DMS153 (cell line): ENCODE data around the gene KNCN.

Experiments used
- DNase-seq: peaks from one replicate; lab custom pipeline; 2025; lab: John Stamatoyannopoulos, UW

The KNCN gene

DNA sequence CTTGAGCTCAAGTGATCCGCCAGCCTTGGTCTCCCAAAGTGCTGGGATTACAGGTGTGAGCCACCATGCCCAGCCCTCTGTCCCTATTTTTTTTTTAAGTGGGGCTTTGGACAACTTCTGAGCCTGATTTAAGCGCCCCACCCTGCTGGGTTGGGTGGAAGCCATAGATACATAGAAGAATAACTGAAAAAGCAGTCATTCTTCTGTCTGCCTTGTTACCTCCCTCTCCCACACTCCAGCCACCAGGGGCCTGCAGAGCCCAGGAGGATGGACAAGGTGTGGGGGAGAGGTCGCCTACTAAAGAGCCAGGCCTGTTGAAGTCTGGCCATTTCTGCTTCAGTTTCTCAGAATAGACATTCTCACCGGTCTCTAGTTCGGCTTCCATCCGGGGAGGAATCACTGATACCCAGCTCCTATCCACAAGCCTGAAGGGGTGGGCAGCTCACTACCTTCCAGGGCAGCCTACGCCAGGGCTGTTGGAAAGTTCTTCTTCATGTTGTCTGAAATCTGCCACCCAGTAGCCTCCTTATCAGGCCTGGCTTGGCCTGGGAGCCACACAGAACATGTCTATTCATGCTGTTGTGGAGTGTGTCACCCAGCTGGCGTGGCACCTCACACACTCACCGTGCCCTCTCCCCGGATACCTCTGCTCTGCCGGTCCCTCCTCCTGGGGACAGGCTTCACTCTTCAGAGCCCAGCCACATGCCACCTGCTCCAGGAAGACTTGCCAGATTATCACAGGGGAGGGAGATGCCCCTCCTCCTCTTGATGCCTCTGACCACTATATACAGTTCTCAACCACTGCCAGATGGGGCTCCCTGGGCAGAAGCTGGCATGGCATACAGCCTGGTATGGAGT, 27.7 kb downstream of the KNCN start:
- peak; percentile 50 for DNase-seq

DNA sequence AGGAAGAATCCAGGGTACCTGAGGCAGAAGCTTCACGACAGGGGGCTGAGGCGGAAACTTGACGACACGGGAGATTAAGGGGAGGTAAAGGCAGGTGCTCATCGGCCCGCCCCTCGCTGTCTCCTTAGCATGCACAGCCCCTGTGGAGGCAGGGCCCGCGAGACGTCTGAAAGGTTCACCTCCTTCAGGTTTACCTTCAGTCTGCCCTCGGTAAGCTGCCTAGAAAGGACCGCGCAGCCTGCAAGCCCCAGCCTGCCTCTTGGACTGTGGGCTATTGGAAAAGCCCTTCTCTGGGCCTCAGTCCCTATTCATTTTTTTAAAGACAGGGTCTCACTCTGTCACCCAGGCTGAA, 28.5 kb downstream of the KNCN start:
- DNase-seq: no peak

DNA sequence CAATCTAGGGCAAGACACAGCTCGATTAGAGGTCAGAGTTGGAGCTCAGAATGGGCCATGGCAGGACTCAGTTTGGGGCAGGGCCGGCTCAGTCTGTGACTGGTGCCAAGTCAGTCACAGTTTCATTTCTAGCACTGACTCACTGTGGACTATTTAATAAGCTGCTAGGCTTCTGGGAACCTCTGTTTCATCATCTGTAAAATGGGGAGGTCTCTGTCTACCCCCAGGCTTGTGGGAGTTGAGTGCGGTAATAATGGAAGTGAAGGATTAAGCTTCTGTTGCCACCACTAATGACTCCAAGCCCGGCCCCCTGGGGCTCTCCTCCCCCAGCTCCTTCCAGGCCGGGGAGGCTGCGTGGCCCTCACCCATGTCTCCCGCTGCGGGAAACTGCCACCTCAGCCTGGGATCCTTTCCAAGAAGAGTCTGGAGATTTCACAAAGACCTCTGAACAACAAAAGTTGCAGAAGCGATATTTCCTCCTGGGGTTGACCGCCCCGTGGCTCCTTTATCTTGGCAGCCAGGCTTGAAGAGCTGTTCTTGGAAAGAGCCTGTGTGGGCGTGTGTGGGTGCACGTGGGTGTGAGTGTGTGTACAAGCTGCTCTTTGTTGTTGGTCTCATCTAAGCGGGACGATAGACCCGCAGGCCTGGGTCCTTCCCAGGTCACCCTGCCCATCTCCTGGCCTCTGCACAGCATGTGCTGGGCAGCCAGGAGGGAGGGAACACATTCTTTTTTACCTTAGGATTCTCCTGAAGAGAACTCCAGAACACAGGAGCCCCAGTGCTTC, 29.1 kb downstream of the KNCN start:
- no peak for DNase-seq

DNA sequence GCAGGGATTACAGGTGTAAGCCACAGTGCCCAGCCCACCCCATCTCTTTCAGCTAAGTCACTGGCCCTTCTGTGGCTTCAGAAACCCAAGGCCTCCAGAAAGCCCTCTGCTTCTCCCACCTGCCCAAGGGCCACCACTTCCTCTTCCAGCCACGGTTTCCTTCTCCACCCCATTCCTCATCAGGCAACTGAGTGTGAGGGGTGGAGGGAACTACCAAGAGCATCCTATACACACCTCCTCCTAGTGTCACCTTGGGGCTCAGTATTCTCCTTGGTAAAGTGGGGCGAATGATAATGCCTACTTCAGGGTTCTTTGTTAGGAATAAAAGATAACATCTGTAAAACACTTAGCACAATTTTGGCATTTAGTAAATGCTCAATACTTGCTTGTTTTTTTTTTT, 30.0 kb downstream of the KNCN start:
- DNase-seq: no peak

DNA sequence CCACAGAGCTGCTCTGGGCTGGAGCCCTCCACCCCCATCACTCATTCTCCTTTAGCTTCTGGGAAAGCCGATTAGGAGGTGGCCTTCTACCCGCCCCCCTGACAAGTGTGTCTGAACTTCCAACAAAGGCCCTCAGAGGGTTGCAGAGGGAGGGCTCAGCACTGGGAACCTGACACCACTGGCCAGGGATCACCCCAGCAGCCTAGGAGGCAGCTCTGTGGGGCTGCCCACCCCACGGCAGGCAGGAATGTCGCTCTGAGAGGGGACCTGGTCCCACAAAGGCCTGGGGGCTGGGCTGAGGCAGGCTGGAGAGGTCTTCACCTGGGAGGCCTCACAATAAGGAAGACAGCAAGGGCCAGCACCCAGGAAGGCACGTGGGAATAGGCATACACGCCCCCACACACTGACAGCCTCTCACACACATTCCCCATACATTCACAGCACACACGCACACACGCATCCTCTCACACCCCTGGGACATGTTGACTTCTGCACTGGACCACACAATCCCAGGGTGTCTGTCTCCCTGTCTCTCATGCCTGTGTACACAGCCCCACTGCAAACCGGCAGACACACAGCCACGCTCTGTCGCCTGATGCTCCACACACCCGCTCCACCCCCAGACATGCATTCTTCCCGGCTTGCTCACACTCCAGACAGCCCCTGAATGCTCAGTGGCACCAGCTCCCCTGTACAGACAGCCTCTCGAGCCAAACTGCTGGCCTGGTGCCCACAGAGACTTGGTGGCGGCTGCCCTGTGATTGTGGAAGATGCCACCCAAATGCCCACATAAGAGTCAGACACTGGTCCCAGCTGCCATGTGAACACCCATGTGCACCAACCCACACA, 31.2 kb downstream of the KNCN start:
- peak; percentile 41 for DNase-seq

DNA sequence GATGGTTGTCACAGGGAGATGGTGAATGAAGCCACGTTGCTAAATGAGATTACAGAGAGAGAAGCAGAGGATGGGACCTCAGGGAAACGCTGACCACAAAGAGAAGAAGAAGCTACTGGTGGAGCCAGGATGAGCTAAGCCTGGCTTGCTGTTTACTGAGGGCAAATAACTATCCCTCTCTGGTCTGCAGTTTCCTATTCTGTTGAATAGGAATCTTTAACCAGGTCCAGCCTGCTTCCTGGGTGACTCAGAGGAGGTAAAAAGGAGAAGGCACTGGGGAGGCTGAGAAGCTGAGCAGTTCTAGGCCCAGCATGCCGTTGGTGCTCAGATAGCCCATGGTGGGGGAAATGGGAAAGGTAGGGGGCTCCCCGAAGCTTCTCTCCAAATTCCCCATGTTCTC, 32.2 kb downstream of the KNCN start:
- no peak for DNase-seq

DNA sequence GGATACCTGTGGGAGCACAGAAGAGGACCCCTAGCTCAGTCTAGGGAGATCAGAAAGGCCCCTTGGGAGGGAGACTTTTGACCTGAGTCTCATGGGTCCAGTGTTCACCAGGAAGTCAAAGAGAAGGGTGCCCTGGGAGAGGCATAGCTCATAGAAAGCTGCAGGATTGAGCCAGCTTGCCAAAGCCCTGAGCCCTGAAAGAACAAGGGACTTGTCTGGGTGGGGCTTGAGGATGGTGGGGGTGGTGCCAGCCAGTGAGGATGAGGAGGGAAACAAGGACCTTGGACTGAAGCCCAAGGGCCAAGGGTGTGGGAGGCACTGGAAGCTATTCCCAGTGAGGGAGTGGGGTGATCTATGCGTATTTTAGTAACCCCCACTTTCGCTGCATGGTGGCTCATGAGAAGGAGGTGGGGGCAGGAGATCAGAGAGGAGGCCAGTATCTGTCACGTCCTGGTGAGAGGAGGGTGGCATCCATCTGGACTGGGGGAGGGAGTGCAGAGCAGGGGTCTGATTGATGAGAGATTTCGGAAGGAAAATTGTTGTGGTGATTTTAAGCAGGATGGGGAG, 33.4 kb downstream of the KNCN start:
- DNase-seq: no peak

DNA sequence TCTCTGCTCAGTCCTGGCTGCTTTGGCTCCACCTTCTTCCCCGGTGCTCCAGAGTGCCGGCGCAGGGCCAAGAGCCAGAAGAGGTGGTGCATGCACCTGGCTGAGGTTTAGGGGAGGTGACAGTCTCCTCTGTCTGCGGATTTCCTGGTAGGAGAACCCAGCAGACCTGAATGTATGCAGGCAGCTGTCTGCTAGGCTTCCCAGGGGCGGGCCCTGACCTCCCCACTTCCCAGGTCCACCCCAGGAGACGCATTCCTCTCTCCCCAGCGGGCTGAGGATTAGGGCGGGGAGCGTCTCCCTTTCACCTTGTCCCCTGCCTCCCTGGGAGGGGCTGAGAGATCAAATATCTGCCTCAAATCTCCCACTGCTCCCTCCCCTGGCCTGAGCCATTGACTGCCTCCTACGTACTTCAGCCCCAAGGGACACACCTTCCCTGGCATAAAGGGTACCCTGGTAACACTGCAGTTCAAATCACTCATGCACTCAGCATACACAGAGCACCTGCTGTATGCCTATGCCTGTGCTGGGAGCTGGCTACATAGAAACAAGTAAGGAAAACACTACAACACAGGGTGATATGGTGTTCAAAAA, 34.3 kb downstream of the KNCN start:
- peak; percentile 96 for DNase-seq

DNA sequence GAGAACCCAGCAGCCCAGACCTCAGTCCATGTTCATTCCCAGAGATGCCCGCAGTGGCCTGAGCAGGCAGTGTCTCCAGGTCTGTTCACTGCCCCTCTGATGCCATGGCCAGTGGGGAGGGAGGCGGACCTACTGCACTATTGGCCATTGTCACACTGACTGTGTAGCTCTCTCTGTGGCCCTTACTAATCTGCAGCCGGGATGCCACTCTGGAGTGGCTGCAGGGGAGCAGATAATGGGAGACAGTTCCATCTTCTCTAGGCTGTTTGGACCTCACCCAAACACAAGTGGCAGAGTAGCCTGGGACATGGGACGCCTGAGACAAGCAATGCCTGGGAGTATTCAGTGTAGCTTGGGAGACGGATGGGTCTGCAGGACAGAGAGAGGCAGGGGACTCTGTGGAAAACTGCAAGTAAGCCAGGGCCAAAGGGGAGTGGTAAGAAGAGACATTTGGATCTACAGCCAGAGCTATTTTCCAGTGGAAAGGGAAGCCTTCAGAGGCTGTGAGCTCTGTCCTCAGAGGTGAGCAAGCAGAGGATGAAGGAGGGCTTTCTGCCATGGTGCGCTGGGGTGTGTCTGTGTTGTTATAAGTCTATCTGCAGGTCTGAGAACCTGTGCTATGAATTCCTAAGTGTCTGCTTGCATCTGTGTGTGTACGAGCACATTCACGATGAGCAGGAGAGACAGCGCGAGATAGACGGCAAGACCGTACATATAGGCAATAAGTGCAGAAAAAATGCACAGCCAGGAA, 35.1 kb downstream of the KNCN start:
- DNase-seq: no peak

DNA sequence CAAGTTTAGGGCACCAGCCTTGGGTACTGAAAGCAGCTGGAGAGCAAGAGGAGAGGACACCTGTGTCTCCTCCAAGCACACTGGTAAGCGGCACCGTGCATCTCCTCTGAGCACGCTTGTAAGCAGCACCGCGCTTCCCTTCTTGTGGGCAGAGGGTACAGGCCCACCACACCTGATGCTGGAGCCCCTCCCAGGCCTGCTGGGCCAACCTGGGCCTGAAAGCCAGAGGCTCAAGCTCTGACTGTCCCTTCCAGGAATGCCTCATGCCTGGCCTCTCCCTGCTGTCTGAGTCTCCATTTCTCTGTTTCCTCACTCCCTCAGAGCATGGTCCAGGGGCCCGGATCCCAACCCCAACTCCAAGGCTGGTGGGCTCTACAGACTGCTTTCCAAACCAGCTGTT, 35.9 kb downstream of the KNCN start:
- DNase-seq: no peak

DNA sequence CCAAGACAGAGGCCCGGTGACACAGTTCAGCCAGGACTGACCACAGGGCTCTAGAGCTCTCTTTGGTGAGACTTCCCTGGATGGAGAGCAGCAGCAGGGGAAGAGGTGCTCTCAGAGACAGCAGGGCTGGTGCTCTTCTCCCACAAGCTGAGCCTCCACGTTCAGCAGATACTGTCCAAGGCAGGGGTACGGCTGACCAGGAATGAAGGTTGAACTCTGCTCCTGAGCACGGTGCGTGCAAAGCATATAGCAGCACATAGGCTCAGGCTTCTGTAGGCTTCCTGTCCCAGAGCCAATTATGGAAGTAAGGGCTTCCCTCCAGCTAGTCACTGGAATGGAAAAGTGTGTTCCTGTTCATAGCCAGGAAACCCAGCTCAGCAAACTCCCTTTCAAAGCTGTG, 37.9 kb downstream of the KNCN start:
- DNase-seq: no peak

DNA sequence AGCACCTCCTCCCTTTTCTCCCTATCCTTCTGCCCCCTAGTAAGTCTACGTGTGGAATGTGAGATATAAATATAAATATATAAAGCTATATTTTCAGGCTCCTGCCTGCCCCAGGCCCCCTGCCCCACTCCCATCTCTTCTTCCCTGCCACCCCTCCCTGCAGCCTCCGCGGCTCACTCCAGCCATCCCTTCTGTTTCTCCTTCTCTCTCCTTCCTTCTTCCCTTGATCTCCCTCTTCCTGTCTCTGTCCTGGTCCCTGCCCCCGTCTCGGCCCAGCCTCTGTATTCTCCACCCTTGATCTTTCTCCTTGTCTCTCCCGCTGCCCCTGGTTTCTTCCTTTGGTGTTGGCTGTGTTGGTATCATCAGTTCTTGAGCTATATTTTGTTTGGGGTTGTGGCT, 38.7 kb downstream of the KNCN start:
- DNase-seq: no peak

DNA sequence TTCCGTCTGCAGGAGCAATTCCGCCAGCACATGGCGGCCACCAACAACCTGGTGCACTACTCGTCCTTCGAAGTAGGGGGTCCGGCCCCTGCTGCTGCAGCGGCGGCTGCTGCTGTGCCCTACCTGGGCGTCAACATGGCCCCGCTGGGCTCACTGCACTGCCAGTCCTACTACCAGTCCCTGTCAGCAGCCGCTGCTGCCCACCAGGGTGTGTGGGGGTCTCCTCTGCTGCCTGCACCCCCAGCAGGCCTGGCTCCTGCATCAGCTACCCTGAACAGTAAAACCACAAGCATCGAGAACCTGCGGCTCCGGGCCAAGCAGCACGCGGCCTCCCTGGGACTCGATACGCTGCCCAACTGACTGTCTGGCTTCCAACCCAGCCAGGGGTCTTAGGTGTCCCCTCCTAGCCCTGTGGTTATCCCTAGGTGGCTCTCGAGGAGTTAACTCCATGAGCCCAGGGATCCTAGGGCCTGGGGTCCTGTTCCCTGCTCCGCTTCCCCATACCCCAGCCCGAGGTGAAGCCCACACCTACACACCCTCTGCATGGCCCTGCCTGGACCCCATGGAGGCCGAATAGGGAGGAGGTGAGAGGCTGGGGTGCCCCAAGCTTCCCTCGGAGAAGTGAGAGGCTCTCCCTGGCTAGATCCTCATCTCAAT, 39.2 kb downstream of the KNCN start:
- DNase-seq: no peak

DNA sequence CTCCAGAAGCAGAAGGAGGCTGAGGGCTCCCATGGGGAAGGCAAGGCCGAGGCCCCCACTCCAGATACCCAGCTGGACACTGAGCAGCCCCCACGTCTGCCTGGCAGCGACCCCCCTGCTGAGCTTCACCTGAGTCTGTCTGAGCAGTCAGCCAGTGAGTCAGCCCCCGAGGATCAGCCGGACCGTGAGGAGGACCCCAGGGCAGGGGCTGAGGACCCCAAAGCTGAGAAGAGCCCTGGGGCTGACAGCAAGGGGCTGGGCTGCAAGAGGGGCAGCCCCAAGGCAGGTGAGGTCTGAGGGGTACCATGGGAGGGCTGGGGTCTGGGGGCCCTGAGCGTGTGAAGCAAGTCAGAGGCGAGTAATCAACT, 40.5 kb downstream of the KNCN start:
- no peak for DNase-seq

DNA sequence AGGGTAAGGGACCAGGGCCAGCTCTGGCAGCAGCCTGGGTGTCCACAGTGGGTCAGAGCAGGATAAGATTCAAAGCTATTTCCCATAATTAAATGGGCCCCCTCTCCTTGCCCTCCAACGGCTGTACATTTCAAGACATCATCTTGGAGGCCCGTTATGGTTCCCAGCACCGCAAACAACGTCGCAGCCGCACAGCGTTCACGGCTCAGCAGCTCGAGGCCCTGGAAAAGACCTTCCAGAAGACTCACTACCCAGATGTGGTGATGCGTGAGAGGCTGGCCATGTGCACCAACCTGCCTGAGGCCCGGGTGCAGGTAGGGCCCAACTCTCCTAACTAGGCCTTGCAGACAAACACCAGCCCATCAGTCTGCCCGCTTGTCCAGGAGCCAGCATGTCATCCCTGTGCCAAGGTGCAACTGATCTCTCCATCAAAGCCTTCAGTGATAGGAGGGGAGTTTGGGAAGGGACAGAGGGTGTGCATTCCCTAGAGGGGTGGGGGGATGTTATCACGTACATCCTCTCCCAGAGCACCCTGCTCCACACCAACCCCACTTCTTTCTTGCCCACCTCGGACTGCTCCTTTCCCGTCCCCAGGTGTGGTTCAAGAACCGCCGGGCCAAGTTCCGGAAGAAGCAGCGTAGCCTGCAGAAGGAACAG, 41.0 kb downstream of the KNCN start:
- DNase-seq: no peak

DNA sequence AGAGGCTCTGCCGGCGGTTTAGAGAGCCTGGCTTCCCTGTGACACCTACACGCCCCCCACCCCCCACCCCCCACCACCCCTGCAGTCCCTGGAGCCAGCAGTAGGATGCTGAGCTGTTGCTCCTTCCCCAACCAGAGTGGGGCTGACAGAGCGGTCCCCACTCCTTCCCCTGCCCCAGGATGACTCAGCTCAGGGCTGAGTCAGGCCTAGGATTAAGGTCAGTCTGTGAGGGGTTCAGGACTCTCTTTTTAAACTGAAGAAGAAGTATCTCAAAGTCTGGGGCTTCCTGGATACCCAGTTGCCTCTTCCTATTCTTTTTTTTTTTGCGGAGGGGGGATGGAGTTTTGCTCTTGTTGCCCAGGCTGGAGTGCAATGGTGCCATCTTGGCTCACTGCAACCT, 42.7 kb downstream of the KNCN start:
- no peak for DNase-seq

DNA sequence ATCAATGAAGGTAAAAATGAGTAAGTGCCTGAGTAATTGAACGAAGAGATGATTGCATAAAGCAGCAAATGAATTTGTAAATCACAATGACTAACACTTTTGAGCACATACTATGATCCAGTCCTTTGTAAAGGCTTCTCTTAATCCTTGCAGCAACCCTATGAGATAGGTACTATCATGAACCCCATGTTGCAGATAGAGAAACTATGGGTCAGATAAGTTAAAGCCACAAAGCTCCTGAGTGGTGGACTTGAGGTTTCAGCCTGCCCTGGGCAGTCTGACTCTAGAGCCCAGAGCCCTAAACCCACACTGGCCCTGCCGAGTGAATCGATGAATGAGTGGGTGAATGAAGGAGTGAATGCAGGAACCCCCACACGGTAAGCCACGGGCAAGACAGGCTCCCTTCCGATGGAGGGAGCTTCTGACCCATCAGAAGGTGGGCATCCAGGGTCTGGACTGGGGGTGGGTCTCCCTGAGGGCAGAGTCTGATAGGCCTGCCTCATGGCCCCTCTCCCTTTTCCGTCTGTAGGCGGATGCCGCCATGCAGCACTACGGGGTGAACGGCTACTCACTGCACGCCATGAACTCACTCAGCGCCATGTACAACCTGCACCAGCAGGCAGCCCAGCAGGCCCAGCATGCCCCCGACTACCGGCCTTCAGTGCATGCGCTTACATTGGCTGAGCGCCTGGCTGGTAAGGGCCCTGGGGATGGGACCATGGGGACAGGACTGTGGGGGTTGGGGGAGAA, 44.8 kb downstream of the KNCN start:
- DNase-seq: no peak

DNA sequence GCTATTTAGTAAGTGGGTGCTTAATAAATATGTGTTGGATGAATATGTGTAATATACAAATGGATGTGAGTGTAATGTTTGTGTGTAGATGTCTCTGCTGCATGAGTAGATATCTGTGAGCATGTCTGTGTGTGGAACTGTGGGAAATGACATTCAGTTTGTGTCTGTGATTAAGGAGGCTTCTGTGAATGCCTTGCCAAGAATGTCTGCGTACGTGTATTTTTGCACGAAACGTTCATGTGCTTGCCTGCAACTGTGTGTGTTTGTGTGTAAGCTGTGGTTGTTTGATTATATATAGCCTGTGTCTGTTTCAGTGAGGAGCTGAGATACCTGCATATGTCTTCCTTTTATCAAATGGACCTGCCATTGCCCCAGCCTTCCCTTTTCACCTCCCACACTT, 48.0 kb downstream of the KNCN start:
- DNase-seq: no peak

DNA sequence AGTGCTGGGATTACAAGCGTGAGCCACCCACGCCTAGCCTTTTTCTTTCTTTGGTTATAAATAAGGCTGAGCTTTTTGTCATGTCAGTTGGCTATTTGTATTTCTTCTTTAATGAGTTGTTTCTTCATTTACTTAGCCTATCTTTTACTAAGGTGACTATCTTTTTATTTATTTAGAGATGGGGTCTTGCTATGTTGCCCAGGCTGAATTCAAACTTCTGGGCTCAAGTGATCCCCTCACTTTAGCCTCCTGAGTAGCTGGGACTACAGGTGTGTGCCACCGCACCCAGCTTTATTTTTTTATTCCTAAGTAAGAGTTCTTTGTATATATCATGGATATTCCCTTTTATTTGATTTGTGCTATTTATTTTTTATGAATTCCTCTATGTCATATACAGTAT, 49.9 kb downstream of the KNCN start:
- no peak for DNase-seq
